Gastrocnemius medialis (tissue), 4 donors: ENCODE measurements around the gene GGT6.

Experiments used
- CTCF ChIP-seq, 5 experiments: fragments of 450-650 bp in 3 of 5; fragments of 200-600 bp in 2 of 5; sonication (generic) in 2 of 5; IDR thresholded peaks in 4 of 5; conservative IDR thresholded peaks in 1 of 5; 1 replicate in 4 of 5; 2 replicates in 1 of 5; pipeline ENCODE4 v1.5.1; 2016 to 2019; ENCODE audit warnings: antibody characterized with exemption in 5 of 5, mild to moderate bottlenecking in 3 of 5, moderate library complexity in 3 of 5
- POLR2A ChIP-seq, 2 donors: fragments of 450-650 bp; IDR thresholded peaks; one replicate each; pipeline ENCODE4 v1.6.1; 2017; ENCODE audit warnings: antibody characterized with exemption in 2 of 2, mild to moderate bottlenecking in 2 of 2, moderate library complexity in 2 of 2

GRCh38 chr17:4519361-4519788, 41.0 kb downstream of the GGT6 start:
- TF ChIP-seq POLR2A (IDR thresholded peaks at IDR 0.05) (peak; percentile 8 to 48), CTCF (IDR thresholded peaks at IDR 0.05 in 4 of 5, conservative IDR thresholded peaks at IDR 0.05 in 1 of 5) (no peak)
